K562 (cell line): ENCODE data around the gene FAM174C. TPM values are rescaled to one million over a fixed set of nuclear protein-coding genes. Genes with fewer than 3 reads are reported as not detected.
A peak's percentile ranks its signal among the peaks of the same experiment; 100 is the strongest.

ENCODE experiments used
- AFF4 ChIP-seq: sonication (generic); formaldehyde crosslinking; IDR thresholded peaks from 2 replicates; pipeline ENCODE4 v1.8.0; 2023; ENCODE audit warnings: mild to moderate bottlenecking, missing genetic modification reagents
- ARHGAP35 ChIP-seq: fragments of 450-650 bp; IDR thresholded peaks from 2 replicates; pipeline ENCODE4 v1.6.1; 2018; ENCODE audit not compliant: partially characterized antibody
- BCL6 ChIP-seq: fragments of 250-450 bp; sonication (Bioruptor Pico); IDR thresholded peaks from 2 replicates; pipeline ENCODE4 v1.4.0; 2020
- CEBPB ChIP-seq: fragments of 450-650 bp; IDR thresholded peaks from 2 replicates; pipeline ENCODE4 v1.6.1; 2016; ENCODE audit warnings: missing genetic modification characterization, missing compliant biosample characterization
- CSDE1 ChIP-seq, 2 experiments: fragments of 450-650 bp; IDR thresholded peaks; 2 replicates each; pipeline ENCODE4 v1.6.1; 2016; ENCODE audit warnings: mild to moderate bottlenecking in 1 of 2
- E2F8 ChIP-seq: fragments of 450-650 bp; IDR thresholded peaks from 2 replicates; pipeline ENCODE4 v1.7.1; 2018; ENCODE audit warnings: mild to moderate bottlenecking, low read depth; ENCODE audit not compliant: partially characterized antibody
- ETS1 ChIP-seq: conservative IDR thresholded peaks from 2 replicates; pipeline ENCODE4 v1.6.1; 2011; ENCODE audit warnings: low read depth, mild to moderate bottlenecking, low read length; ENCODE audit not compliant: control insufficient read depth
- HMG20B ChIP-seq: fragments of 250-450 bp; sonication (Bioruptor Pico); IDR thresholded peaks from 2 replicates; pipeline ENCODE4 v1.5.0; 2021; ENCODE audit warnings: mild to moderate bottlenecking
- MITF ChIP-seq: IDR thresholded peaks from 2 replicates; pipeline ENCODE4 v1.6.1; 2014; ENCODE audit warnings: antibody characterized with exemption
- MXD1 ChIP-seq: fragments of 250-450 bp; sonication (Bioruptor Pico); IDR thresholded peaks from 2 replicates; pipeline ENCODE4 v1.8.0; 2021; ENCODE audit warnings: borderline replicate concordance, mild to moderate bottlenecking, moderate library complexity; ENCODE audit not compliant: poor library complexity, severe bottlenecking
- NR1H2 ChIP-seq: sonication (generic); formaldehyde crosslinking; IDR thresholded peaks from 2 replicates; pipeline ENCODE4 v1.4.0; 2020; ENCODE audit warnings: mild to moderate bottlenecking, missing genetic modification reagents
- PHF8 ChIP-seq: fragments of 200-600 bp; sonication (generic); IDR thresholded peaks from 2 replicates; pipeline ENCODE4 v1.6.1; 2012; ENCODE audit warnings: mixed run types, mild to moderate bottlenecking, inconsistent platforms, low read length, moderate library complexity, borderline replicate concordance
- PTTG1 ChIP-seq: fragments of 450-650 bp; IDR thresholded peaks from 2 replicates; pipeline ENCODE4 v1.6.1; 2016; ENCODE audit warnings: low read depth, mild to moderate bottlenecking, missing genetic modification characterization, missing compliant biosample characterization
- SETDB1 ChIP-seq: IDR thresholded peaks from one replicate; pipeline ENCODE4 v1.6.1; 2012; ENCODE audit warnings: low read length, control low read depth, inconsistent platforms
- SREBF1 ChIP-seq: fragments of 150-350 bp; IDR thresholded peaks from 2 replicates; pipeline ENCODE4 v1.6.1; 2014; ENCODE audit warnings: antibody characterized with exemption, low read depth, low read length, borderline replicate concordance
- ZNF133 ChIP-seq: fragments of 250-450 bp; sonication (Bioruptor Pico); IDR thresholded peaks from 2 replicates; pipeline ENCODE4 v1.4.0; 2020; ENCODE audit warnings: mild to moderate bottlenecking
- ZNF184 ChIP-seq: sonication (generic); formaldehyde crosslinking; IDR thresholded peaks from 2 replicates; pipeline ENCODE4 v1.5.0; 2020; ENCODE audit warnings: missing genetic modification reagents
- ZSCAN32 ChIP-seq: fragments of 450-650 bp; formaldehyde crosslinking; IDR thresholded peaks from 2 replicates; pipeline ENCODE4 v1.4.0; 2020; ENCODE audit warnings: mild to moderate bottlenecking, moderate library complexity
- polyA plus RNA-seq, 8 experiments: library from polyadenylated mRNA; depleted of rRNA in 4 of 8; stranded (reverse) in 5 of 8; unstranded in 3 of 8; fragments of >200 nt; fragmentation: Nextera tagmentation in 2 of 8; fragmentation: Illumina TruSeq in 1 of 8; extraction: Ambion mirVana in 2 of 8; extraction: Trizol in 1 of 8; gene quantifications; 2 replicates each; pipeline versions ENCODE4 v1.2.1 to v1.2.3, GENCODE V29; 2011 to 2014; ENCODE audit warnings: inconsistent platforms in 1 of 8, missing spikeins in 1 of 8
- total RNA-seq, 7 experiments: library from RNA; depleted of rRNA in 6 of 7; stranded (reverse); fragments of >200 nt in 6 of 7; fragmentation: Illumina TruSeq in 2 of 7; extraction: Trizol in 2 of 7; gene quantifications; 2 replicates each; pipeline versions ENCODE4 v1.2.1 to v1.2.3, GENCODE V29; 2011 to 2021; ENCODE audit warnings: low replicate concordance in 1 of 7

Gene FAM174C
- total and polyA plus RNA-seq, 9 of the 15 experiments (the other 6 are each of a cell fraction or from before 2014, with no cell fraction given) = 0.66 to 89.6 (median 20.3) TPM

GRCh38 chr19:1268226-1269064 lies 6.9 kb upstream of the FAM174C start (continued):
- TF ChIP-seq MXD1 (CRISPR knock-in tag) (no peak), E2F8 (no peak), ARHGAP35 (peak; percentile 17), PHF8 (no peak), CEBPB (tag) (peak; percentile 63; the same call in 1 of the 2 replicates), AFF4 (0 out of 2 replicates have a peak, but pooled peaks have one; percentile 7), SREBF1 (no peak), ZSCAN32 (CRISPR knock-in tag) (no peak), SETDB1 (no peak), MITF (no peak), ZNF133 (CRISPR knock-in tag) (no peak), HMG20B (CRISPR knock-in tag) (no peak), PTTG1 (tag) (no peak), NR1H2 (no peak), ZNF184 (no peak), BCL6 (CRISPR knock-in tag) (no peak), CSDE1 (IDR thresholded peaks at IDR 0.05) (0 out of 4 replicates have a peak, but pooled peaks of 1 of the 2 experiments have one; percentile 35), ETS1 (no peak)
